ENCODE data around the gene DPF3. TPM values are rescaled to one million over a fixed set of nuclear protein-coding genes. Genes with fewer than 3 reads are reported as not detected.

Gene DPF3
- total RNA-seq, 1 experiment from 2014 or later, result not detected

DNA sequence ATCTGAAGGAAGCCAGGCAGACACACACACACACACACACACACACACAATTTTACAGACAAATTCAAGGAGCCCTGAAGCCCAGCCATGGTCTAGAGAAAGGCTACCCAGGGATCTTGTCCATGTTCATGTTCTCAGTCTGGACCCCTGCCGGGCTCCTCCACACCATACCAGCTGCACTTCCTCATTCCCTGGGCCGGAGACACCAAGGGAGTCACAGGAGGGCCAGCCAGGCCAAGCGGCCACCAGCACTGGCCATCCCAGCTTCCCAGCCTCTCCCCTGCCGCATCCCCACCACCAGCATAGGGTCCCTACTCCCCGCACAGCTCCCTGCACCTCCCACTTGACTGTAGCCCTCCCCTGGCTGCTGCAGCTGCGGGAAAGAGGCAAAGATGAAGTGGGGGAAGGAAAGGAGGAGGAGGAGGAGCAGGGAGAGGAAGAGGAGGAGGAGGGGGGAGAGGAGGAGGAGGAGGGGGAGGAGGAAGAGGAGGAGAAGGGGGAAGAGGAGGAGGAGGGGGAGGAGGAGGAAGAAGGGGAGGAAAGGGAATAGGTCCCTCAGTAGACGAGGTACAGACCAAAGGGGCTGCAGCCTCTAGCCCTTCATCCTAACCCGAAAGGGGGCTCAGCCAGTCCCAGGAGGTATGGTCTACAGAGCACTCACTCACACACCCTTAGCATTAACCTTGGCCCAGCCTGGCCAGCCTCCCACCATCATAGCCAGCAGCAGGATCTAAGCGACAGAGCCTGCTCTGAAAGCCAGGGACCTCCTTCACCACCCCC is 293.2 kb downstream of the DPF3 start:
- no TSS peak for BruUV-seq (replicated peaks)
- Histone ChIP-seq H3K4me3 (ENCODE audit: low read depth in 2 of 2, low read length in 2 of 2) (no peak overlapping the region), H3K4me1 (ENCODE audit: control insufficient read depth, insufficient read depth, low read length) (no peaks in the 10 kb centered on the region), H3K27me3 (ENCODE audit: control insufficient read depth, insufficient read depth, low read length) (no peaks in the 10 kb centered on the region; the same call in 1 of the 2 replicates), H3K9me3 (ENCODE audit: control insufficient read depth, insufficient read depth, low read depth, low read length) (no peaks in the 10 kb centered on the region), H3K36me3 (ENCODE audit: control insufficient read depth, insufficient read depth, low read length) (no peaks in the 10 kb centered on the region), H3K27ac (ENCODE audit: low read length) (no peak overlapping the region)
- no peak for DNase-seq (ENCODE audit: low read depth, low spot score)
- no peak for ATAC-seq
- TF ChIP-seq, protein P1, sequence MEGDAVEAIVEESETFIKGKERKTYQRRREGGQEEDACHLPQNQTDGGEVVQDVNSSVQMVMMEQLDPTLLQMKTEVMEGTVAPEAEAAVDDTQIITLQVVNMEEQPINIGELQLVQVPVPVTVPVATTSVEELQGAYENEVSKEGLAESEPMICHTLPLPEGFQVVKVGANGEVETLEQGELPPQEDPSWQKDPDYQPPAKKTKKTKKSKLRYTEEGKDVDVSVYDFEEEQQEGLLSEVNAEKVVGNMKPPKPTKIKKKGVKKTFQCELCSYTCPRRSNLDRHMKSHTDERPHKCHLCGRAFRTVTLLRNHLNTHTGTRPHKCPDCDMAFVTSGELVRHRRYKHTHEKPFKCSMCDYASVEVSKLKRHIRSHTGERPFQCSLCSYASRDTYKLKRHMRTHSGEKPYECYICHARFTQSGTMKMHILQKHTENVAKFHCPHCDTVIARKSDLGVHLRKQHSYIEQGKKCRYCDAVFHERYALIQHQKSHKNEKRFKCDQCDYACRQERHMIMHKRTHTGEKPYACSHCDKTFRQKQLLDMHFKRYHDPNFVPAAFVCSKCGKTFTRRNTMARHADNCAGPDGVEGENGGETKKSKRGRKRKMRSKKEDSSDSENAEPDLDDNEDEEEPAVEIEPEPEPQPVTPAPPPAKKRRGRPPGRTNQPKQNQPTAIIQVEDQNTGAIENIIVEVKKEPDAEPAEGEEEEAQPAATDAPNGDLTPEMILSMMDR (IDR thresholded peaks at IDR 0.05), result no peak
- TF ChIP-seq POLR2AphosphoS5 (IDR thresholded peaks at IDR 0.05; ENCODE audit: low read depth, low read length) (no peak), TCF7L2 (IDR thresholded peaks at IDR 0.05; ENCODE audit: low read depth, low read length) (no peak), SIN3A (IDR thresholded peaks at IDR 0.05; ENCODE audit: borderline replicate concordance, insufficient read depth, low read depth, low read length) (no peak)
- TF ChIP-seq, protein P2, sequence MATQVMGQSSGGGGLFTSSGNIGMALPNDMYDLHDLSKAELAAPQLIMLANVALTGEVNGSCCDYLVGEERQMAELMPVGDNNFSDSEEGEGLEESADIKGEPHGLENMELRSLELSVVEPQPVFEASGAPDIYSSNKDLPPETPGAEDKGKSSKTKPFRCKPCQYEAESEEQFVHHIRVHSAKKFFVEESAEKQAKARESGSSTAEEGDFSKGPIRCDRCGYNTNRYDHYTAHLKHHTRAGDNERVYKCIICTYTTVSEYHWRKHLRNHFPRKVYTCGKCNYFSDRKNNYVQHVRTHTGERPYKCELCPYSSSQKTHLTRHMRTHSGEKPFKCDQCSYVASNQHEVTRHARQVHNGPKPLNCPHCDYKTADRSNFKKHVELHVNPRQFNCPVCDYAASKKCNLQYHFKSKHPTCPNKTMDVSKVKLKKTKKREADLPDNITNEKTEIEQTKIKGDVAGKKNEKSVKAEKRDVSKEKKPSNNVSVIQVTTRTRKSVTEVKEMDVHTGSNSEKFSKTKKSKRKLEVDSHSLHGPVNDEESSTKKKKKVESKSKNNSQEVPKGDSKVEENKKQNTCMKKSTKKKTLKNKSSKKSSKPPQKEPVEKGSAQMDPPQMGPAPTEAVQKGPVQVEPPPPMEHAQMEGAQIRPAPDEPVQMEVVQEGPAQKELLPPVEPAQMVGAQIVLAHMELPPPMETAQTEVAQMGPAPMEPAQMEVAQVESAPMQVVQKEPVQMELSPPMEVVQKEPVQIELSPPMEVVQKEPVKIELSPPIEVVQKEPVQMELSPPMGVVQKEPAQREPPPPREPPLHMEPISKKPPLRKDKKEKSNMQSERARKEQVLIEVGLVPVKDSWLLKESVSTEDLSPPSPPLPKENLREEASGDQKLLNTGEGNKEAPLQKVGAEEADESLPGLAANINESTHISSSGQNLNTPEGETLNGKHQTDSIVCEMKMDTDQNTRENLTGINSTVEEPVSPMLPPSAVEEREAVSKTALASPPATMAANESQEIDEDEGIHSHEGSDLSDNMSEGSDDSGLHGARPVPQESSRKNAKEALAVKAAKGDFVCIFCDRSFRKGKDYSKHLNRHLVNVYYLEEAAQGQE (IDR thresholded peaks at IDR 0.05; ENCODE audit: insufficient read depth in 1 of 2, low read depth in 2 of 2, low read length in 1 of 2), result no peak
- POLR2A ChIA-PET, result no interaction called here
- in situ Hi-C loops (cut with HindIII; ENCODE audit: low pct_unique_long_range_greater_than_20kb, low sequenced_read_pairs), result no loop called here
- CTCF ChIA-PET, result no interaction called here
- intact Hi-C loops (cut with micrococcal nuclease; ENCODE audit: unreplicated experiment), result no loop called here

DNA sequence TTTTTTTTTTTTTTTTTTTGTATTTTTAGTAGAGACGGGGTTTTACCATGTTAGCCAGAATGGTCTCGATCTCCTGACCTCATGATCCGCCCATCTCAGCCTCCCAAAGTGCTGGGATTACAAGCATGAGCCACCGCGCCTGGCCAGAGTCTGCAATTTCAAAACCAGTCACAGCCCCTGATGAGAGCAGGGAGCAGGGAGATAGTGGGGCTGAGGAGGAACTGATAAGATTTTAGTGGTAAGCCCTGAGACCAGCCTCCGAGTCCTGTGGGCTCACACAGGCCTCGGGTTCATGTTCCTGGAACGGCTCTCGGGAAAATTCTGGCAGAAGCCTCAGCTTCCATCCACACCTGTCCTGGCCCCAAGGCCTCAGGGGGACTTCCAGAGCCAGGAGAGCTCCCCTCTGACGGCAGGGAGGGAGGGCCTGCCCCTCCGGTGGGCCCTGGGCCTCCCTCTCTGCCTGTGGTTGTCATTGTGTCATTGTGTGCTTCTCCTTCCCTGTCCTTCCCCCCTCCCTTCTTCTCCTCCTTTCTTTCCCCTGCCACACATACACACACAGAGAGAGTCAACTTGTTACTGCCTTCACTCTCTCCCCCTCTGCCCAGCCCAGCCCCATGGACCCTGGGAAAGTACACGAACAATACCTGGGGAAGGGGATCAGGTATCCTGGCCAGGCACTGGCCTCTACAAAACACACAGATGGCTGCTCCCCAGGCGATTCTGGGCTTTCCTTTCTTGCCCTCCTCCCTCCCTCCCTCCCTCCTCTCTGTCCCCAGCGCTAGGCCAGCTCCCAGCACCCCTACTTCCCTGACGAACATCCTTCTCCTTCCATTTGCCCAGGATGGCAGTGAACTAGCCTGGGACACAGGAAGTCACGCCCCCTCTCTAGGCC is 294.1 kb downstream of the DPF3 start:
- Histone ChIP-seq H3K4me1 (ENCODE audit: control insufficient read depth, insufficient read depth, low read length) (no peaks in the 10 kb centered on the region), H3K27me3 (ENCODE audit: control insufficient read depth, insufficient read depth, low read length) (peaks cover 2% of the 10 kb centered on the region; the same call in 1 of the 2 replicates), H3K36me3 (ENCODE audit: control insufficient read depth, insufficient read depth, low read length) (no peaks in the 10 kb centered on the region), H3K4me3 (ENCODE audit: low read depth in 2 of 2, low read length in 2 of 2) (no peak overlapping the region), H3K27ac (ENCODE audit: low read length) (no peak overlapping the region), H3K9me3 (ENCODE audit: control insufficient read depth, insufficient read depth, low read depth, low read length) (no peaks in the 10 kb centered on the region)
- intact Hi-C loops (cut with micrococcal nuclease; ENCODE audit: unreplicated experiment), result no loop called here
- DNase-seq (ENCODE audit: low read depth, low spot score) (no peak), ATAC-seq (no peak)
- in situ Hi-C loops (cut with HindIII; ENCODE audit: low pct_unique_long_range_greater_than_20kb, low sequenced_read_pairs), result no loop called here
- no TSS peak for BruUV-seq (replicated peaks)
- TF ChIP-seq POLR2AphosphoS5 (IDR thresholded peaks at IDR 0.05; ENCODE audit: low read depth, low read length), result no peak
- TF ChIP-seq, protein P1 (IDR thresholded peaks at IDR 0.05), result no peak
- TF ChIP-seq TCF7L2 (IDR thresholded peaks at IDR 0.05; ENCODE audit: low read depth, low read length), result no peak
- TF ChIP-seq SIN3A (IDR thresholded peaks at IDR 0.05; ENCODE audit: borderline replicate concordance, insufficient read depth, low read depth, low read length), result no peak
- TF ChIP-seq, protein P2 (IDR thresholded peaks at IDR 0.05; ENCODE audit: insufficient read depth in 1 of 2, low read depth in 2 of 2, low read length in 1 of 2), result no peak
- ChIA-PET CTCF (no interaction called here), POLR2A (no interaction called here)
